ENCODE data around the gene FTO.

FTO gene

GRCh38 chr16:54053891-54054820 is 350.2 kb downstream of the FTO start:
- DNase-seq (ENCODE audit: low read depth in 2 of 2) = no peak

- no peak for DNase-seq (ENCODE audit: low read depth in 2 of 2)
These were observed 351.2 kb downstream of the FTO start for GRCh38 chr16:54055191-54055590.

GRCh38 chr16:54055864-54056263 is 351.9 kb downstream of the FTO start:
- no peak for DNase-seq (ENCODE audit: low read depth in 2 of 2)

- DNase-seq (ENCODE audit: low read depth in 2 of 2) = no peak
These were observed 353.0 kb downstream of the FTO start for GRCh38 chr16:54056921-54057320.

- DNase-seq (ENCODE audit: low read depth in 2 of 2) = no peak
These were observed 355.4 kb downstream of the FTO start for GRCh38 chr16:54059319-54059718.

GRCh38 chr16:54060599-54061421 is 356.9 kb downstream of the FTO start:
- no peak for DNase-seq (ENCODE audit: low read depth in 2 of 2)

- DNase-seq (ENCODE audit: low read depth in 2 of 2) = no peak
These were observed 357.5 kb downstream of the FTO start for GRCh38 chr16:54061454-54061853.

GRCh38 chr16:54062361-54063278 is 358.7 kb downstream of the FTO start:
- no peak for DNase-seq (ENCODE audit: low read depth in 2 of 2)

- no peak for DNase-seq (ENCODE audit: low read depth in 2 of 2)
These were observed 359.4 kb downstream of the FTO start for GRCh38 chr16:54063279-54063773.

- DNase-seq (ENCODE audit: low read depth in 2 of 2) = no peak
These were observed 362.6 kb downstream of the FTO start for GRCh38 chr16:54066451-54067105.

- no peak for DNase-seq (ENCODE audit: low read depth in 2 of 2)
These were observed 363.5 kb downstream of the FTO start for GRCh38 chr16:54067322-54068065.

GRCh38 chr16:54068212-54068611 is 364.3 kb downstream of the FTO start:
- DNase-seq (ENCODE audit: low read depth in 2 of 2) = no peak

GRCh38 chr16:54069601-54070239 is 365.8 kb downstream of the FTO start:
- DNase-seq (ENCODE audit: low read depth in 2 of 2) = no peak

- no peak for DNase-seq (ENCODE audit: low read depth in 2 of 2)
These were observed 366.9 kb downstream of the FTO start for GRCh38 chr16:54070789-54071343.

- no peak for DNase-seq (ENCODE audit: low read depth in 2 of 2)
These were observed 367.6 kb downstream of the FTO start for GRCh38 chr16:54071514-54071913.

- no peak for DNase-seq (ENCODE audit: low read depth in 2 of 2)
These were observed 368.3 kb downstream of the FTO start for GRCh38 chr16:54072237-54072636.

GRCh38 chr16:54073356-54073755 is 369.4 kb downstream of the FTO start:
- DNase-seq (ENCODE audit: low read depth in 2 of 2) = no peak

GRCh38 chr16:54075446-54075845 is 371.5 kb downstream of the FTO start:
- no peak for DNase-seq (ENCODE audit: low read depth in 2 of 2)

GRCh38 chr16:54076006-54076504 is 372.1 kb downstream of the FTO start:
- no peak for DNase-seq (ENCODE audit: low read depth in 2 of 2)

All from fibroblast of skin of left biceps (primary cell).